H1 (cell line): ENCODE measurements around the gene TTBK2. TPM values are rescaled to one million over a fixed set of nuclear protein-coding genes. Genes with fewer than 3 reads are reported as not detected.

Experiments
- CTCF ChIA-PET: fragments of 300-600 bp; sonication (Branson Sonifier 250); formaldehyde crosslinking; loops from one replicate; lab custom pipeline; 2021; ENCODE audit not compliant: partially characterized antibody; lab: Charles Lee
- POLR2A ChIA-PET: fragments of 300-600 bp; sonication (Branson Sonifier 250); formaldehyde crosslinking; loops from one replicate; lab custom pipeline; 2021; ENCODE audit warnings: inconsistent platforms; ENCODE audit not compliant: partially characterized antibody; lab: Charles Lee
- DNase-seq, 2 experiments: peaks; one replicate each; pipeline versions ENCODE4 v3.0.0 to v3.0.0-alpha.2; 2010 to 2022; ENCODE audit warnings: low spot score in 2 of 2, low read depth in 1 of 2, mixed read lengths in 1 of 2
- FAIRE-seq: peaks from 2 replicates; lab custom pipeline; 2011; peaks lifted over from hg19 to GRCh38; lab: Jason Lieb, UNC
- H2AFZ ChIP-seq: 2 replicates; pipeline ENCODE4 v1.8.1; 2012; ENCODE audit warnings: low read length, inconsistent platforms
- H2AK5ac ChIP-seq: 2 replicates; pipeline ENCODE4 v1.6.1; 2013; ENCODE audit warnings: low read depth, low read length
- H2BK120ac ChIP-seq: replicated peaks from 2 replicates; pipeline ENCODE3; 2013; ENCODE audit warnings: low read depth, low read length, inconsistent platforms
- H2BK12ac ChIP-seq: 2 replicates; pipeline ENCODE4 v1.6.1; 2013; ENCODE audit warnings: low read depth, low read length
- H2BK15ac ChIP-seq: 2 replicates; pipeline ENCODE4 v1.6.1; 2013; ENCODE audit warnings: low read length
- H2BK20ac ChIP-seq: 2 replicates; pipeline ENCODE4 v1.6.1; 2013; ENCODE audit warnings: low read length
- H2BK5ac ChIP-seq: 2 replicates; pipeline ENCODE4 v1.6.1; 2013; ENCODE audit warnings: low read depth, low read length
- H3K14ac ChIP-seq: 2 replicates; pipeline ENCODE4 v1.6.1; 2013; ENCODE audit warnings: inconsistent platforms; ENCODE audit not compliant: insufficient read length
- H3K18ac ChIP-seq: 2 replicates; pipeline ENCODE4 v1.6.1; 2013; ENCODE audit warnings: low read length; ENCODE audit errors: extremely low read depth
- H3K23ac ChIP-seq: 2 replicates; pipeline ENCODE4 v1.6.1; 2013; ENCODE audit warnings: inconsistent platforms; ENCODE audit not compliant: insufficient read length
- H3K23me2 ChIP-seq: 2 replicates; pipeline ENCODE4 v1.6.1; 2013; ENCODE audit warnings: low read depth, low read length
- H3K27ac ChIP-seq: 2 replicates; pipeline ENCODE4 v1.6.1; 2011; ENCODE audit warnings: low read depth, low read length, inconsistent platforms
- H3K27me3 ChIP-seq, 4 experiments: replicated peaks in 1 of 4; 1 replicate in 1 of 4; 2 replicates in 3 of 4; pipeline versions ENCODE4 v1.6.1 to v1.8.1; 2011 to 2013; ENCODE audit warnings: low read length in 3 of 4, mild to moderate bottlenecking in 3 of 4, inconsistent platforms in 2 of 4, mixed read lengths in 2 of 4, moderate library complexity in 1 of 4; ENCODE audit not compliant: control insufficient read depth in 3 of 4, insufficient read depth in 3 of 4; ENCODE audit errors: extremely low read depth in 1 of 4
- H3K36me3 ChIP-seq, 4 experiments: 2 replicates each; pipeline versions ENCODE4 v1.6.1 to v1.8.1; 2011 to 2013; ENCODE audit warnings: mild to moderate bottlenecking in 4 of 4, low read length in 3 of 4, moderate library complexity in 2 of 4, control low read depth in 1 of 4, inconsistent platforms in 1 of 4; ENCODE audit not compliant: insufficient read depth in 4 of 4, control insufficient read depth in 2 of 4
- H3K4ac ChIP-seq: replicated peaks from 2 replicates; pipeline ENCODE3; 2013; ENCODE audit warnings: low read length, low read depth, mixed read lengths, inconsistent platforms; ENCODE audit not compliant: insufficient read length
- H3K4me1 ChIP-seq, 4 experiments: replicated peaks in 1 of 4; 1 replicate in 1 of 4; 2 replicates in 3 of 4; pipeline versions ENCODE4 v1.6.1 to v1.8.1; 2011 to 2013; ENCODE audit warnings: low read length in 3 of 4, inconsistent platforms in 2 of 4, mixed read lengths in 1 of 4; ENCODE audit not compliant: insufficient read depth in 4 of 4, control insufficient read depth in 3 of 4
- H3K4me2 ChIP-seq, 2 experiments: 2 replicates each; pipeline versions ENCODE4 v1.6.1 to v1.8.1; 2011 to 2013; ENCODE audit warnings: low read depth in 2 of 2, low read length in 2 of 2, control low read depth in 1 of 2, inconsistent platforms in 1 of 2, mild to moderate bottlenecking in 1 of 2; ENCODE audit not compliant: insufficient read depth in 1 of 2
- H3K4me3 ChIP-seq, 4 experiments: fragments of 200-600, 300-600 bp in 1 of 4; sonication (generic), shearing (Covaris generic), sonication (Bioruptor Twin) in 1 of 4; 2 replicates each; pipeline versions ENCODE4 v1.5.1 to v1.8.1; 2011 to 2016; ENCODE audit warnings: low read length in 4 of 4, low read depth in 3 of 4, control low read depth in 2 of 4, inconsistent platforms in 2 of 4, mild to moderate bottlenecking in 2 of 4, mixed read lengths in 1 of 4, moderate library complexity in 1 of 4; ENCODE audit not compliant: insufficient read depth in 2 of 4; ENCODE audit errors: extremely low read depth in 1 of 4
- H3K56ac ChIP-seq: replicated peaks from 2 replicates; pipeline ENCODE3; 2013; ENCODE audit warnings: low read depth, mild to moderate bottlenecking, mixed read lengths, low read length, inconsistent platforms; ENCODE audit not compliant: insufficient read length
- H3K79me1 ChIP-seq: 2 replicates; pipeline ENCODE4 v1.6.1; 2013; ENCODE audit warnings: low read depth, low read length, control low read depth
- H3K79me2 ChIP-seq, 2 experiments: 2 replicates each; pipeline versions ENCODE4 v1.6.1 to v1.8.1; 2012 to 2013; ENCODE audit warnings: low read length in 2 of 2, mild to moderate bottlenecking in 2 of 2, inconsistent platforms in 1 of 2; ENCODE audit not compliant: insufficient read depth in 2 of 2, control insufficient read depth in 1 of 2
- H3K9ac ChIP-seq, 4 experiments: replicated peaks in 1 of 4; 1 replicate in 1 of 4; 2 replicates in 3 of 4; pipeline versions ENCODE4 v1.6.1 to v1.8.1; 2011 to 2013; ENCODE audit warnings: low read depth in 3 of 4, low read length in 3 of 4, control low read depth in 2 of 4, mild to moderate bottlenecking in 2 of 4, moderate library complexity in 2 of 4, inconsistent platforms in 1 of 4; ENCODE audit errors: extremely low read depth in 1 of 4
- H3K9me3 ChIP-seq, 2 experiments: 2 replicates each; pipeline versions ENCODE4 v1.6.1 to v1.8.1; 2012 to 2013; ENCODE audit warnings: mild to moderate bottlenecking in 2 of 2, moderate library complexity in 2 of 2, control low read depth in 1 of 2, inconsistent platforms in 1 of 2, low read depth in 1 of 2, low read length in 1 of 2, mixed read lengths in 1 of 2; ENCODE audit not compliant: insufficient read depth in 2 of 2
- H4K20me1 ChIP-seq, 2 experiments: replicated peaks in 1 of 2; 2 replicates each; pipeline versions ENCODE3 to v1.8.1; 2011 to 2013; ENCODE audit warnings: inconsistent platforms in 2 of 2, low read length in 2 of 2, mild to moderate bottlenecking in 1 of 2; ENCODE audit not compliant: insufficient read depth in 2 of 2, control insufficient read depth in 1 of 2
- H4K5ac ChIP-seq: 2 replicates; pipeline ENCODE4 v1.6.1; 2013; ENCODE audit warnings: low read length, low read depth, mixed read lengths, inconsistent platforms; ENCODE audit not compliant: insufficient read length
- H4K8ac ChIP-seq: 2 replicates; pipeline ENCODE4 v1.8.0; 2013; ENCODE audit warnings: mild to moderate bottlenecking, moderate library complexity, low read length, inconsistent platforms; ENCODE audit not compliant: insufficient read depth; ENCODE audit errors: extremely low read depth
- H4K91ac ChIP-seq: replicated peaks from 2 replicates; pipeline ENCODE3; 2013; ENCODE audit warnings: low read length, mixed read lengths, inconsistent platforms; ENCODE audit not compliant: insufficient read length
- CEBPB ChIP-seq: IDR thresholded peaks from 2 replicates; pipeline ENCODE4 v1.6.1; 2012; ENCODE audit warnings: low read depth, low read length
- ZNF274 ChIP-seq: IDR thresholded peaks from 2 replicates; pipeline ENCODE4 v1.7.0; 2012; ENCODE audit warnings: low read length, borderline replicate concordance; ENCODE audit errors: extremely low read depth
- WGBS, 2 experiments: shearing (Covaris generic) in 1 of 2; methylation state at CpG; one replicate each; pipeline versions ENCODE4 v1.1.6 to v1.1.7; 2013 to 2015; ENCODE audit warnings: low lambda C conversion rate in 2 of 2, mixed read lengths in 2 of 2, inconsistent platforms in 1 of 2, low coverage in 1 of 2, missing lambda C conversion rate in 1 of 2; ENCODE audit not compliant: insufficient replicate concordance in 2 of 2, insufficient coverage in 1 of 2, insufficient read length in 1 of 2; ENCODE audit errors: extremely low coverage in 1 of 2, missing lambda C conversion rate in 1 of 2; 5-methylcytosine and 5-hydroxymethylcytosine counted together
- polyA plus RNA-seq, 7 experiments: library from polyadenylated mRNA; depleted of rRNA in 3 of 7; stranded (reverse) in 5 of 7; unstranded in 2 of 7; fragments of >200 nt in 5 of 7; fragments of 200-250 nt in 2 of 7; gene quantifications; 1 replicate in 5 of 7; 2 replicates in 1 of 7; 4 replicates in 1 of 7; pipeline versions ENCODE4 v1.2.1 to v1.2.3, GENCODE V29; 2011 to 2013; ENCODE audit warnings: missing spikeins in 2 of 7, mixed read lengths in 2 of 7
- total RNA-seq: library from RNA; stranded (reverse); fragmentation: NEBNext Ultra II Directional; extraction: Animal tissue kit (Norgen Biotek cat#: 25700); gene quantifications from 2 replicates; pipeline ENCODE4 v1.2.1, GENCODE V29; 2021

TTBK2 gene
- total and polyA plus RNA-seq, 2 of the 8 experiments (the other 6 are each of a cell fraction or from before 2014, with no cell fraction given): 2.7 to 18.2 TPM

- H3K18ac ChIP-seq: no peak overlapping the region
Observed at GRCh38 chr15:42804739-42805138, 115.8 kb downstream of the TTBK2 start.

More at GRCh38 chr15:42804739-42805138, 115.8 kb downstream of the TTBK2 start:
- H3K4ac ChIP-seq: no peak overlapping the region
- POLR2A ChIA-PET: no interaction called here
- no peaks in the 10 kb centered on the region for H3K27me3 ChIP-seq
- H3K36me3 ChIP-seq: no peaks in the 10 kb centered on the region; a peak in 1 of 8 replicates
- H3K9ac ChIP-seq: no peak overlapping the region
- TF ChIP-seq ZNF274 (no peak), CEBPB (no peak)
- no peak overlapping the region for H2BK15ac ChIP-seq
- no peak overlapping the region for H3K4me3 ChIP-seq
- H3K79me1 ChIP-seq: no peaks in the 10 kb centered on the region
- no peak overlapping the region for H4K8ac ChIP-seq
- H3K23me2 ChIP-seq: no peaks in the 10 kb centered on the region
- no peaks in the 10 kb centered on the region for H4K20me1 ChIP-seq
- H3K9me3 ChIP-seq: no peaks in the 10 kb centered on the region
- no peak overlapping the region for H3K23ac ChIP-seq
- WGBS, 2 experiments: 78% methylated on average over 3 of the region's 3 CpGs; no CpG with 5 or more reads in 1 of the 2 experiments
- no peak overlapping the region for H4K5ac ChIP-seq
- no peak for FAIRE-seq
- H3K4me2 ChIP-seq: no peak overlapping the region
- H2BK12ac ChIP-seq: no peak overlapping the region
- no peak overlapping the region for H2BK5ac ChIP-seq
- no peak overlapping the region for H2AFZ ChIP-seq
- H3K56ac ChIP-seq: no peak overlapping the region
- no peak overlapping the region for H3K14ac ChIP-seq
- no peaks in the 10 kb centered on the region for H3K79me2 ChIP-seq
- H3K27ac ChIP-seq: no peak overlapping the region
- CTCF ChIA-PET: interaction anchor here (0.7 to 2.2 kb wide), 3 partner anchors 9 to 122 kb away, joined by 3 to 10 read pairs (median 3); no protein-coding TSS in a partner anchor
- no peak overlapping the region for H2BK120ac ChIP-seq
- H4K91ac ChIP-seq: no peak overlapping the region
- no peaks in the 10 kb centered on the region for H3K4me1 ChIP-seq
- H2BK20ac ChIP-seq: no peak overlapping the region
- no peak for DNase-seq
- no peak overlapping the region for H2AK5ac ChIP-seq
